ENCODE data around the gene PHLDA1. TPM values are rescaled to one million over a fixed set of nuclear protein-coding genes. Genes with fewer than 3 reads are reported as not detected.

The PHLDA1 gene
- total and polyA plus RNA-seq, 2 donors (not counting 1 experiment from before 2014, with no cell fraction given), result 1.0 to 1.7 TPM

DNA sequence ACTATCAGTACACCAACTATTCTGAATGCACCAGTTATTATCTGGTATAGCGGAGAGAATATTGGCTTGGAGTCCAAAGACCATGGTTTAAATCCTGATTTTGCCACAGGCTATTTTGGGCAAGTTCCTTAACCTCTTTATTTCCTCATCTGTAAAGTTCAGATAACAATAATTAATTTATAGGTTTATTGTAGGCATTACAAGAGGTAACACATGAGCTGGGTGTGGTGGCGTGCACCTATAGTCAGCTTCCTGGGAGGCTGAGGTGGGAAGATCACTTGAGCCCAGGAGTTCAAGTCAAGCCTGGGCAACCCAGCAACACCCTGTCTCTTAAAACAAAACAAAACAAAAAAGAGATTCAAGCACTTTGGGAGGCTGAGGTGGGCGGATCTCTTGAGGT, 23.1 kb downstream of the PHLDA1 start:
- ATAC-seq (ENCODE audit: low read depth), result no peak
- Histone ChIP-seq H3K36me3 (replicated peaks in 1 of 2; ENCODE audit: control extremely low read depth in 1 of 2, control insufficient read depth in 1 of 2, extremely low read depth in 1 of 2, insufficient read depth in 2 of 2, low read length in 1 of 2) (no peaks in the 10 kb centered on the region), H3K4me1 (ENCODE audit: control insufficient read depth in 2 of 2, insufficient read depth in 2 of 2, low read length in 2 of 2) (no peaks in the 10 kb centered on the region), H3K27me3 (replicated peaks in 1 of 4; ENCODE audit: control extremely low read depth in 1 of 4, control insufficient read depth in 3 of 4, insufficient read depth in 4 of 4, low read length in 3 of 4) (peaks cover 0 to 3% (median 0%) of the 10 kb centered on the region in 4 experiments), H3K27ac (ENCODE audit: low read length in 2 of 2) (no peak overlapping the region), H3K4me3 (ENCODE audit: control extremely low read depth in 1 of 5, extremely low read depth in 1 of 5, insufficient read depth in 1 of 5, low read depth in 2 of 5, low read length in 4 of 5) (no peak overlapping the region), H4K20me1 (ENCODE audit: control insufficient read depth, insufficient read depth, low read length, poor library complexity, severe bottlenecking) (no peaks in the 10 kb centered on the region), H2AFZ (ENCODE audit: insufficient read depth, low read depth, low read length, poor library complexity, severe bottlenecking) (no peak overlapping the region), H3K79me2 (ENCODE audit: control insufficient read depth, insufficient read depth, low read length) (no peaks in the 10 kb centered on the region), H3K9ac (ENCODE audit: low read length) (no peak overlapping the region), H3K9me3 (ENCODE audit: control extremely low read depth in 1 of 3, control insufficient read depth in 2 of 3, insufficient read depth in 1 of 3, low read length in 2 of 3) (peaks cover 0 to 5% (median 0%) of the 10 kb centered on the region in 3 donors), H3K4me2 (replicated peaks; ENCODE audit: low read depth, low read length, poor library complexity, severe bottlenecking) (no peak overlapping the region)
- no peak for TF ChIP-seq EZH2 (IDR thresholded peaks at IDR 0.05; ENCODE audit: borderline replicate concordance, insufficient read depth, low read depth, low read length, poor library complexity, severe bottlenecking)
- TF ChIP-seq, protein P1, sequence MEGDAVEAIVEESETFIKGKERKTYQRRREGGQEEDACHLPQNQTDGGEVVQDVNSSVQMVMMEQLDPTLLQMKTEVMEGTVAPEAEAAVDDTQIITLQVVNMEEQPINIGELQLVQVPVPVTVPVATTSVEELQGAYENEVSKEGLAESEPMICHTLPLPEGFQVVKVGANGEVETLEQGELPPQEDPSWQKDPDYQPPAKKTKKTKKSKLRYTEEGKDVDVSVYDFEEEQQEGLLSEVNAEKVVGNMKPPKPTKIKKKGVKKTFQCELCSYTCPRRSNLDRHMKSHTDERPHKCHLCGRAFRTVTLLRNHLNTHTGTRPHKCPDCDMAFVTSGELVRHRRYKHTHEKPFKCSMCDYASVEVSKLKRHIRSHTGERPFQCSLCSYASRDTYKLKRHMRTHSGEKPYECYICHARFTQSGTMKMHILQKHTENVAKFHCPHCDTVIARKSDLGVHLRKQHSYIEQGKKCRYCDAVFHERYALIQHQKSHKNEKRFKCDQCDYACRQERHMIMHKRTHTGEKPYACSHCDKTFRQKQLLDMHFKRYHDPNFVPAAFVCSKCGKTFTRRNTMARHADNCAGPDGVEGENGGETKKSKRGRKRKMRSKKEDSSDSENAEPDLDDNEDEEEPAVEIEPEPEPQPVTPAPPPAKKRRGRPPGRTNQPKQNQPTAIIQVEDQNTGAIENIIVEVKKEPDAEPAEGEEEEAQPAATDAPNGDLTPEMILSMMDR (IDR thresholded peaks at IDR 0.05), result no peak
- H3K27me3 Mint-ChIP-seq, result peaks cover 36% of the 10 kb centered on the region
- no peak for DNase-seq
- ChIA-PET POLR2A (no interaction called here), CTCF (no interaction called here)
- no peak overlapping the region for H3K27ac Mint-ChIP-seq
- no peak overlapping the region for H3K4me3 Mint-ChIP-seq
- peaks cover 6% of the 10 kb centered on the region for H3K9me3 Mint-ChIP-seq (ENCODE audit: insufficient read depth)
- intact Hi-C loops (cut with micrococcal nuclease), result no loop called here
- WGBS (ENCODE audit: insufficient coverage), result 100% methylated on average over 1 of the region's 3 CpGs
- no peaks in the 10 kb centered on the region for H3K4me1 Mint-ChIP-seq

DNA sequence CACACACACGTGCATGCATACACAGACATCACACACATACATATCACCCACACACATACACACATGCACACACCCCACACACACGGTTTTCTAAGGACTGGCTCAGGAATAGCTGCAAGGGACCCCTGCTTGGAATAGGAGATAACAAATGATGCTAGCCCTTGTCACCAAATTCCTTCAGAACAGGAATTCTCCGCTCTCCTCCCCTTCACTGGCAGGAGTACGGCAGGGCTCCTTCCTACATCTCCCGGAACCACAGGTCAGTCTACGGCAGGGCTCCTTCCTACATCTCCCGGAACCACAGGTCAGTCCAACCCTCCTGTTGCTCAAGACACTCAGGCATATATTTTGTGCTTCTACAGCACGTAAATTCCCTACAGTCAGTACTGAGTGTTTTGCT, 23.9 kb downstream of the PHLDA1 start:
- Histone ChIP-seq H3K4me1 (ENCODE audit: control insufficient read depth in 2 of 2, insufficient read depth in 2 of 2, low read length in 2 of 2) (no peaks in the 10 kb centered on the region), H2AFZ (ENCODE audit: insufficient read depth, low read depth, low read length, poor library complexity, severe bottlenecking) (no peak overlapping the region), H3K4me3 (ENCODE audit: control extremely low read depth in 1 of 5, extremely low read depth in 1 of 5, insufficient read depth in 1 of 5, low read depth in 2 of 5, low read length in 4 of 5) (no peak overlapping the region), H3K79me2 (ENCODE audit: control insufficient read depth, insufficient read depth, low read length) (no peaks in the 10 kb centered on the region), H3K27me3 (replicated peaks in 1 of 4; ENCODE audit: control extremely low read depth in 1 of 4, control insufficient read depth in 3 of 4, insufficient read depth in 4 of 4, low read length in 3 of 4) (peaks cover 0 to 3% (median 0%) of the 10 kb centered on the region in 4 experiments), H3K36me3 (replicated peaks in 1 of 2; ENCODE audit: control extremely low read depth in 1 of 2, control insufficient read depth in 1 of 2, extremely low read depth in 1 of 2, insufficient read depth in 2 of 2, low read length in 1 of 2) (no peaks in the 10 kb centered on the region), H3K27ac (ENCODE audit: low read length in 2 of 2) (no peak overlapping the region), H4K20me1 (ENCODE audit: control insufficient read depth, insufficient read depth, low read length, poor library complexity, severe bottlenecking) (no peaks in the 10 kb centered on the region), H3K9me3 (ENCODE audit: control extremely low read depth in 1 of 3, control insufficient read depth in 2 of 3, insufficient read depth in 1 of 3, low read length in 2 of 3) (peaks cover 0 to 5% (median 0%) of the 10 kb centered on the region in 3 donors), H3K4me2 (replicated peaks; ENCODE audit: low read depth, low read length, poor library complexity, severe bottlenecking) (no peak overlapping the region), H3K9ac (ENCODE audit: low read length) (no peak overlapping the region)
- no peaks in the 10 kb centered on the region for H3K4me1 Mint-ChIP-seq
- TF ChIP-seq, protein P1 (IDR thresholded peaks at IDR 0.05), result no peak
- TF ChIP-seq EZH2 (IDR thresholded peaks at IDR 0.05; ENCODE audit: borderline replicate concordance, insufficient read depth, low read depth, low read length, poor library complexity, severe bottlenecking), result no peak
- peaks cover 6% of the 10 kb centered on the region for H3K9me3 Mint-ChIP-seq (ENCODE audit: insufficient read depth)
- POLR2A ChIA-PET, result no interaction called here
- ATAC-seq (ENCODE audit: low read depth) (no peak), DNase-seq (no peak)
- CTCF ChIA-PET, result no interaction called here
- intact Hi-C loops (cut with micrococcal nuclease), result no loop called here
- H3K27ac Mint-ChIP-seq, result no peak overlapping the region
- H3K4me3 Mint-ChIP-seq, result no peak overlapping the region
- peaks cover 36% of the 10 kb centered on the region for H3K27me3 Mint-ChIP-seq
- 90% methylated on average over 7 of the region's 8 CpGs for WGBS (ENCODE audit: insufficient coverage)
